ENCODE results near the gene ASCC3.

DNA sequence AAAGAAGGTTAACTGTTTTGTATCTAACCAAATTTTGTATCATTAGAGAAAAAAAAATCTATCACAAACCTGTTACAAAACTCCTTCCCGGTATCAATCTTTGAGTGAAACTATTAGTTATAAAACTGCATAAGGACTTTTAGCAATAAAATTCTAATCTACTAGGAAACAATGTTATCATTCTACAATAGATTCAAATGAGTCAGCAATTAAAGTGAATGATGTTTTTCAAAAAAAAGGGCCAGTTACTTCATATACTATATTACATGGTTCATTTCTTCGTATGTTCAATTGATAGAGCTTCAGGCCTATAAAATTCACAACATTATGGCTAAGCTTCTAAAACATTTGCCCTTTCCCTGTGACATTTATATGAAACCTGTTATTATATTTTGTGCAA lies 15.6 kb downstream of the ASCC3 start:
- TF ChIP-seq, protein P1, sequence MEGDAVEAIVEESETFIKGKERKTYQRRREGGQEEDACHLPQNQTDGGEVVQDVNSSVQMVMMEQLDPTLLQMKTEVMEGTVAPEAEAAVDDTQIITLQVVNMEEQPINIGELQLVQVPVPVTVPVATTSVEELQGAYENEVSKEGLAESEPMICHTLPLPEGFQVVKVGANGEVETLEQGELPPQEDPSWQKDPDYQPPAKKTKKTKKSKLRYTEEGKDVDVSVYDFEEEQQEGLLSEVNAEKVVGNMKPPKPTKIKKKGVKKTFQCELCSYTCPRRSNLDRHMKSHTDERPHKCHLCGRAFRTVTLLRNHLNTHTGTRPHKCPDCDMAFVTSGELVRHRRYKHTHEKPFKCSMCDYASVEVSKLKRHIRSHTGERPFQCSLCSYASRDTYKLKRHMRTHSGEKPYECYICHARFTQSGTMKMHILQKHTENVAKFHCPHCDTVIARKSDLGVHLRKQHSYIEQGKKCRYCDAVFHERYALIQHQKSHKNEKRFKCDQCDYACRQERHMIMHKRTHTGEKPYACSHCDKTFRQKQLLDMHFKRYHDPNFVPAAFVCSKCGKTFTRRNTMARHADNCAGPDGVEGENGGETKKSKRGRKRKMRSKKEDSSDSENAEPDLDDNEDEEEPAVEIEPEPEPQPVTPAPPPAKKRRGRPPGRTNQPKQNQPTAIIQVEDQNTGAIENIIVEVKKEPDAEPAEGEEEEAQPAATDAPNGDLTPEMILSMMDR (IDR thresholded peaks at IDR 0.05) = no peak
- TF ChIP-seq POLR2A (IDR thresholded peaks at IDR 0.05) = no peak

Data from adrenal gland (tissue), 5 donors.